Measurements from ENCODE around the gene MARK1. TPM values are rescaled to one million over a fixed set of nuclear protein-coding genes. Genes with fewer than 3 reads are reported as not detected.

Gene MARK1
- total and polyA plus RNA-seq, 2 donors (not counting 1 experiment from before 2014, with no cell fraction given), result 0.52 to 3.8 TPM

DNA sequence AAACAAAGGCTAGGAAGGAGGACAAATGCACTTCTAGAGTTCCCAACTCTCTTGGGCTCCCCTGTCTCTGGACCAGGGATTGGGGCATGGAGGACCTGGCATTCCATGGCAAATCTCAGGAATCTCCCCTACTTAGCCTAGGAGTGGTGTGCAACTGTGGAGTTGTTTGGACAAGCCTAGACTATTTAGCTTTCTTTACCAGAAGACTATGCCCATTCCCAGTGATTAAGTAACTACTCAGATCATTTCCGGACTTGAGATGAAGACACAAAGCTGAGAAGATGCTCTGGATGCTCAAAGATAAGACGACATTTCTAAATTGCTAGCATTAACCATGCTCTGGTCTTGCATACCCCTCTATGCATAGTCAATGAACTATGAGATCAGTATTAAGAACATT is 13.7 kb upstream of the MARK1 start:
- Histone ChIP-seq H3K79me2 (ENCODE audit: control insufficient read depth, insufficient read depth, low read length) (no peaks in the 10 kb centered on the region), H3K4me1 (ENCODE audit: control insufficient read depth in 2 of 2, insufficient read depth in 2 of 2, low read length in 2 of 2) (no peaks in the 10 kb centered on the region), H3K9ac (ENCODE audit: low read length) (no peak overlapping the region), H4K20me1 (ENCODE audit: control insufficient read depth, insufficient read depth, low read length, poor library complexity, severe bottlenecking) (no peaks in the 10 kb centered on the region), H2AFZ (ENCODE audit: insufficient read depth, low read depth, low read length, poor library complexity, severe bottlenecking) (no peak overlapping the region), H3K4me3 (ENCODE audit: control extremely low read depth in 1 of 5, extremely low read depth in 1 of 5, insufficient read depth in 1 of 5, low read depth in 2 of 5, low read length in 4 of 5) (no peak overlapping the region), H3K4me2 (replicated peaks; ENCODE audit: low read depth, low read length, poor library complexity, severe bottlenecking) (no peak overlapping the region), H3K9me3 (ENCODE audit: control extremely low read depth in 1 of 3, control insufficient read depth in 2 of 3, insufficient read depth in 1 of 3, low read length in 2 of 3) (no peaks in the 10 kb centered on the region), H3K36me3 (replicated peaks in 1 of 2; ENCODE audit: control extremely low read depth in 1 of 2, control insufficient read depth in 1 of 2, extremely low read depth in 1 of 2, insufficient read depth in 2 of 2, low read length in 1 of 2) (no peaks in the 10 kb centered on the region), H3K27me3 (replicated peaks in 1 of 4; ENCODE audit: control extremely low read depth in 1 of 4, control insufficient read depth in 3 of 4, insufficient read depth in 4 of 4, low read length in 3 of 4) (peaks cover 0 to 11% (median 0%) of the 10 kb centered on the region in 4 experiments), H3K27ac (ENCODE audit: low read length in 2 of 2) (no peak overlapping the region)
- ChIA-PET CTCF (no interaction called here), POLR2A (no interaction called here)
- Mint-ChIP-seq H3K4me1 (no peaks in the 10 kb centered on the region), H3K4me3 (no peak overlapping the region), H3K9me3 (ENCODE audit: insufficient read depth) (no peaks in the 10 kb centered on the region), H3K27me3 (peaks cover 15% of the 10 kb centered on the region), H3K27ac (no peak overlapping the region)
- no CpG with 5 or more reads among the region's 2 CpGs for WGBS (ENCODE audit: insufficient coverage)
- ATAC-seq (ENCODE audit: low read depth) (no peak), DNase-seq (no peak)
- intact Hi-C loops (cut with micrococcal nuclease), result no loop called here
- TF ChIP-seq, protein P1, sequence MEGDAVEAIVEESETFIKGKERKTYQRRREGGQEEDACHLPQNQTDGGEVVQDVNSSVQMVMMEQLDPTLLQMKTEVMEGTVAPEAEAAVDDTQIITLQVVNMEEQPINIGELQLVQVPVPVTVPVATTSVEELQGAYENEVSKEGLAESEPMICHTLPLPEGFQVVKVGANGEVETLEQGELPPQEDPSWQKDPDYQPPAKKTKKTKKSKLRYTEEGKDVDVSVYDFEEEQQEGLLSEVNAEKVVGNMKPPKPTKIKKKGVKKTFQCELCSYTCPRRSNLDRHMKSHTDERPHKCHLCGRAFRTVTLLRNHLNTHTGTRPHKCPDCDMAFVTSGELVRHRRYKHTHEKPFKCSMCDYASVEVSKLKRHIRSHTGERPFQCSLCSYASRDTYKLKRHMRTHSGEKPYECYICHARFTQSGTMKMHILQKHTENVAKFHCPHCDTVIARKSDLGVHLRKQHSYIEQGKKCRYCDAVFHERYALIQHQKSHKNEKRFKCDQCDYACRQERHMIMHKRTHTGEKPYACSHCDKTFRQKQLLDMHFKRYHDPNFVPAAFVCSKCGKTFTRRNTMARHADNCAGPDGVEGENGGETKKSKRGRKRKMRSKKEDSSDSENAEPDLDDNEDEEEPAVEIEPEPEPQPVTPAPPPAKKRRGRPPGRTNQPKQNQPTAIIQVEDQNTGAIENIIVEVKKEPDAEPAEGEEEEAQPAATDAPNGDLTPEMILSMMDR (IDR thresholded peaks at IDR 0.05), result no peak
- no peak for TF ChIP-seq EZH2 (IDR thresholded peaks at IDR 0.05; ENCODE audit: borderline replicate concordance, insufficient read depth, low read depth, low read length, poor library complexity, severe bottlenecking)

DNA sequence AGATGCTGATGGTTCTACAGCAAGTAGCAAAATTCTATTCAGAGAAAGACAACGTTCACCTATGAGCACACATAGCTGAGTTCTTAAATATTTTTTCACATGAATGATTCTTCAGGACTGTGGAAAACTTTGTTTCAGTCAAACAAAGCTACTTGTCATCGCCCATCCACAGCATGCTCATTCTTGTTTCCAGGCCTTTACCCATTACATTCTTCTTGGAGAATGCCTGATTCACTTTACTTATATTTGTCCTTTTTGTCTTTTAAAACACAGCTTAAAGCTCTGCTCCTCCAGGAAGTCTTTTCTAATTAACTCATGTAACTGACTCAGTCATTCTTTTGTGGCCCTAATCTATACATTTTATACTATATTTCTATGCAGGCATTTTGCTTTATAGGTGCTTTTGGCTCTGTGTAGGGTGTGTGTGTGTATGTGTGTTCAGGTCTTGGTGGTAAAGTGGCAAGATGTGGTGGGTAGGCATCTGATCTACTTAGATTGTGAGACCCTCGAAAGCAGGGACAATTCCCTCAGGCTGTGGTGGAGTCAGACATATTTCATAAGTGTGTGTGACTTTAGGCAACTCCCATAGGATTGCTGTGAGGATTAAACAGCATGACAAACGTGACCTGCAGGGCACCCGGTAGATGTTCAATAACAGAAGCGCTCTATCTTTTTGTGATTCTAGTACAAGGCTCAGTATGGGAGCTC is 11.8 kb upstream of the MARK1 start:
- H3K27me3 Mint-ChIP-seq, result peaks cover 23% of the 10 kb centered on the region
- intact Hi-C loops (cut with micrococcal nuclease), result no loop called here
- no peak overlapping the region for H3K4me2 ChIP-seq (replicated peaks; ENCODE audit: low read depth, low read length, poor library complexity, severe bottlenecking)

More for the DNA sequence above, 11.8 kb upstream of the MARK1 start:
- no peaks in the 10 kb centered on the region for H3K79me2 ChIP-seq (ENCODE audit: control insufficient read depth, insufficient read depth, low read length)
- WGBS (ENCODE audit: insufficient coverage), result 86% methylated on average over 4 of the region's 6 CpGs
- no peaks in the 10 kb centered on the region for H3K4me1 Mint-ChIP-seq
- H3K4me1 ChIP-seq (ENCODE audit: control insufficient read depth in 2 of 2, insufficient read depth in 2 of 2, low read length in 2 of 2), result no peaks in the 10 kb centered on the region
- TF ChIP-seq, protein P1 (IDR thresholded peaks at IDR 0.05), result no peak
- TF ChIP-seq EZH2 (IDR thresholded peaks at IDR 0.05; ENCODE audit: borderline replicate concordance, insufficient read depth, low read depth, low read length, poor library complexity, severe bottlenecking), result no peak
- no peak overlapping the region for H2AFZ ChIP-seq (ENCODE audit: insufficient read depth, low read depth, low read length, poor library complexity, severe bottlenecking)
- H3K9ac ChIP-seq (ENCODE audit: low read length), result no peak overlapping the region
- no peaks in the 10 kb centered on the region for H3K9me3 Mint-ChIP-seq (ENCODE audit: insufficient read depth)
- ATAC-seq (ENCODE audit: low read depth), result no peak
- H3K27me3 ChIP-seq (replicated peaks in 1 of 4; ENCODE audit: control extremely low read depth in 1 of 4, control insufficient read depth in 3 of 4, insufficient read depth in 4 of 4, low read length in 3 of 4), result peaks cover 0 to 14% (median 0%) of the 10 kb centered on the region in 4 experiments
- DNase-seq, result no peak
- POLR2A ChIA-PET, result no interaction called here
- no peaks in the 10 kb centered on the region for H4K20me1 ChIP-seq (ENCODE audit: control insufficient read depth, insufficient read depth, low read length, poor library complexity, severe bottlenecking)
- CTCF ChIA-PET, result no interaction called here
- no peak overlapping the region for H3K27ac Mint-ChIP-seq
- no peaks in the 10 kb centered on the region for H3K9me3 ChIP-seq (ENCODE audit: control extremely low read depth in 1 of 3, control insufficient read depth in 2 of 3, insufficient read depth in 1 of 3, low read length in 2 of 3)
- no peak overlapping the region for H3K4me3 Mint-ChIP-seq
- no peak overlapping the region for H3K4me3 ChIP-seq (ENCODE audit: control extremely low read depth in 1 of 5, extremely low read depth in 1 of 5, insufficient read depth in 1 of 5, low read depth in 2 of 5, low read length in 4 of 5)
- H3K36me3 ChIP-seq (replicated peaks in 1 of 2; ENCODE audit: control extremely low read depth in 1 of 2, control insufficient read depth in 1 of 2, extremely low read depth in 1 of 2, insufficient read depth in 2 of 2, low read length in 1 of 2), result no peaks in the 10 kb centered on the region
- H3K27ac ChIP-seq (ENCODE audit: low read length in 2 of 2), result no peak overlapping the region

Data from B cell (primary cell).